NAMALWA (cell line): Measurements from ENCODE around the gene PTBP2.

Experiments
- DNase-seq: peaks from one replicate; pipeline ENCODE4 v3.0.0-alpha.2; 2015; ENCODE audit warnings: low spot score

Gene PTBP2

GRCh38 chr1:96721416-96722160 lies at the start of gene PTBP2:
Gene PTBP2 (plus strand): TSS chr1:96721784. CDS start chr1:96721865, 81 bp downstream.
- peak; percentile 87 for DNase-seq

GRCh38 chr1:96674915-96675314 lies 46.7 kb upstream of the PTBP2 start:
- no peak for DNase-seq

- no peak for DNase-seq
Observed at GRCh38 chr1:96682056-96682455, 39.5 kb upstream of the PTBP2 start.

- DNase-seq = no peak
Observed at GRCh38 chr1:96683931-96684330, 37.7 kb upstream of the PTBP2 start.

- no peak for DNase-seq
Observed at GRCh38 chr1:96684744-96685143, 36.8 kb upstream of the PTBP2 start.

GRCh38 chr1:96688767-96689166 lies 32.8 kb upstream of the PTBP2 start:
- DNase-seq = no peak

GRCh38 chr1:96695954-96696353 lies 25.6 kb upstream of the PTBP2 start:
- DNase-seq = no peak

- DNase-seq = no peak
Observed at GRCh38 chr1:96698342-96698983, 23.1 kb upstream of the PTBP2 start.

GRCh38 chr1:96703186-96703585 lies 18.4 kb upstream of the PTBP2 start:
- DNase-seq = no peak

GRCh38 chr1:96707023-96707422 lies 14.6 kb upstream of the PTBP2 start:
- DNase-seq = no peak

GRCh38 chr1:96708482-96708881 lies 13.1 kb upstream of the PTBP2 start:
- DNase-seq = no peak

- DNase-seq = no peak
Observed at GRCh38 chr1:96710708-96711477, 10.7 kb upstream of the PTBP2 start.

GRCh38 chr1:96713649-96714048 lies 7.9 kb upstream of the PTBP2 start:
- DNase-seq = no peak

GRCh38 chr1:96714881-96715280 lies 6.7 kb upstream of the PTBP2 start:
- no peak for DNase-seq

GRCh38 chr1:96715482-96715881 lies 6.1 kb upstream of the PTBP2 start:
- DNase-seq = no peak

- peak; percentile 58 for DNase-seq
Observed at GRCh38 chr1:96721053-96721415, 550 bp upstream of the PTBP2 start.

GRCh38 chr1:96722161-96722922 lies 758 bp downstream of the PTBP2 start:
- peak; percentile 46 for DNase-seq

- no peak for DNase-seq
Observed at GRCh38 chr1:96722958-96723357, 1.4 kb downstream of the PTBP2 start.

GRCh38 chr1:96723377-96723776 lies 1.8 kb downstream of the PTBP2 start:
- peak; percentile 22 for DNase-seq

- DNase-seq = no peak
Observed at GRCh38 chr1:96723936-96724335, 2.4 kb downstream of the PTBP2 start.

GRCh38 chr1:96727860-96728259 lies 6.3 kb downstream of the PTBP2 start:
- no peak for DNase-seq

- DNase-seq = no peak
Observed at GRCh38 chr1:96730574-96731298, 9.2 kb downstream of the PTBP2 start.
